Measurements from ENCODE around the gene TAGLN3. TPM values are rescaled to one million over a fixed set of nuclear protein-coding genes. Genes with fewer than 3 reads are reported as not detected.

Gene TAGLN3
- total RNA-seq, 1 experiment from 2014 or later, result 0.37 TPM

GRCh38 chr3:112042842-112043280, 44.1 kb downstream of the TAGLN3 start:
- DNase-seq (ENCODE audit: low spot score), result no peak
- Histone ChIP-seq H3K36me3 (ENCODE audit: insufficient read depth, low read length, poor library complexity, severe bottlenecking) (no peaks in the 10 kb centered on the region), H3K9me3 (ENCODE audit: low read depth, low read length, poor library complexity, severe bottlenecking) (no peaks in the 10 kb centered on the region), H3K4me1 (ENCODE audit: insufficient read depth, low read length, poor library complexity, severe bottlenecking) (no peaks in the 10 kb centered on the region), H3K4me3 (ENCODE audit: low read depth, low read length, poor library complexity, severe bottlenecking) (no peak overlapping the region), H3K27ac (ENCODE audit: low read depth, low read length, poor library complexity, severe bottlenecking) (no peak overlapping the region), H3K27me3 (replicated peaks; ENCODE audit: insufficient read depth, low read depth, low read length, poor library complexity) (no peaks in the 10 kb centered on the region)
- CTCF ChIA-PET, result interaction anchor here (0.5 to 1.6 kb wide), 5 partner anchors 29 to 326 kb away, joined by 4 to 21 read pairs (median 7); no protein-coding TSS in a partner anchor
- POLR2A ChIA-PET (ENCODE audit: low non-redundant PET), result no interaction called here
- TF ChIP-seq EZH2 (IDR thresholded peaks at IDR 0.05; ENCODE audit: borderline replicate concordance, low read depth, low read length, poor library complexity, severe bottlenecking), result no peak
- TF ChIP-seq, protein P1, sequence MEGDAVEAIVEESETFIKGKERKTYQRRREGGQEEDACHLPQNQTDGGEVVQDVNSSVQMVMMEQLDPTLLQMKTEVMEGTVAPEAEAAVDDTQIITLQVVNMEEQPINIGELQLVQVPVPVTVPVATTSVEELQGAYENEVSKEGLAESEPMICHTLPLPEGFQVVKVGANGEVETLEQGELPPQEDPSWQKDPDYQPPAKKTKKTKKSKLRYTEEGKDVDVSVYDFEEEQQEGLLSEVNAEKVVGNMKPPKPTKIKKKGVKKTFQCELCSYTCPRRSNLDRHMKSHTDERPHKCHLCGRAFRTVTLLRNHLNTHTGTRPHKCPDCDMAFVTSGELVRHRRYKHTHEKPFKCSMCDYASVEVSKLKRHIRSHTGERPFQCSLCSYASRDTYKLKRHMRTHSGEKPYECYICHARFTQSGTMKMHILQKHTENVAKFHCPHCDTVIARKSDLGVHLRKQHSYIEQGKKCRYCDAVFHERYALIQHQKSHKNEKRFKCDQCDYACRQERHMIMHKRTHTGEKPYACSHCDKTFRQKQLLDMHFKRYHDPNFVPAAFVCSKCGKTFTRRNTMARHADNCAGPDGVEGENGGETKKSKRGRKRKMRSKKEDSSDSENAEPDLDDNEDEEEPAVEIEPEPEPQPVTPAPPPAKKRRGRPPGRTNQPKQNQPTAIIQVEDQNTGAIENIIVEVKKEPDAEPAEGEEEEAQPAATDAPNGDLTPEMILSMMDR (conservative IDR thresholded peaks at IDR 0.05; ENCODE audit: low read depth, low read length), result no peak
- intact Hi-C loops (cut with micrococcal nuclease; ENCODE audit: unreplicated experiment), result loop anchor here (2.0 kb wide), 2 partner anchors 54 to 326 kb away; no protein-coding TSS in a partner anchor
- no TSS peak for BruUV-seq (replicated peaks)

DNA sequence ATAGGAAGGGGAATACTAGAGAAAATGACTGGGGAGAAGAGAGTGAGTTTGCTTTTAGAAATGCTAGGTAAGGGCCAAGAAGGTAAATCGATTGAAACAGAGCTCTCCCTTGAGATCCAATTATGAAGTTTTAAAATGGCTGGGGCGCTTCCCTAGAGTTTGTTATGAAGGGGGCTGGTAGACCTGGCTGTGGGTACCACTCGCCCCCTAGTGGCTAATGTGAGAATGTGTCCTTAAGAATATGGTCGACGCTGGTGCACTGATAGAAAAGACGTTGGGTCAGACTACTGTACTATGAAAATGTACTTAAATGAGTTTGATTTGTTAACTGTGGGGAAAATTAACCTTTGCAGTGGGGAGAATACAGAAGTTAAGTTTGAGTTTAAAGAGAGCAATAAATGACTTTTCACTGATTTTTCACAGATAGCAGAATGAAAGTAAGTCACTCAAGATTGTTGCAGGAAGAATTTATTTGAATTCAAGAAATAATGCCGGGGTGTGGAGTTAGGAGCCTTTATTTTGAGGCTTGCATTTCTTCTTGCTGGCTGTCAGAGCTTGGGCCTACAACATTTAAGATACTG, 45.0 kb downstream of the TAGLN3 start:
- intact Hi-C loops (cut with micrococcal nuclease; ENCODE audit: unreplicated experiment), result loop anchor here (2.0 kb wide), 2 partner anchors 55 to 327 kb away; no protein-coding TSS in a partner anchor
- BruUV-seq (replicated peaks), result no TSS peak
- Histone ChIP-seq H3K27me3 (replicated peaks; ENCODE audit: insufficient read depth, low read depth, low read length, poor library complexity) (no peaks in the 10 kb centered on the region), H3K36me3 (ENCODE audit: insufficient read depth, low read length, poor library complexity, severe bottlenecking) (no peaks in the 10 kb centered on the region), H3K9me3 (ENCODE audit: low read depth, low read length, poor library complexity, severe bottlenecking) (no peaks in the 10 kb centered on the region), H3K27ac (ENCODE audit: low read depth, low read length, poor library complexity, severe bottlenecking) (no peak overlapping the region), H3K4me3 (ENCODE audit: low read depth, low read length, poor library complexity, severe bottlenecking) (no peak overlapping the region), H3K4me1 (ENCODE audit: insufficient read depth, low read length, poor library complexity, severe bottlenecking) (no peaks in the 10 kb centered on the region)
- TF ChIP-seq, protein P1 (conservative IDR thresholded peaks at IDR 0.05; ENCODE audit: low read depth, low read length), result peak; percentile 95
- TF ChIP-seq EZH2 (IDR thresholded peaks at IDR 0.05; ENCODE audit: borderline replicate concordance, low read depth, low read length, poor library complexity, severe bottlenecking), result no peak
- ChIA-PET CTCF (interaction anchor here (0.5 to 1.6 kb wide), 6 partner anchors 30 to 326 kb away, joined by 3 to 21 read pairs (median 6); no protein-coding TSS in a partner anchor), POLR2A (ENCODE audit: low non-redundant PET) (no interaction called here)
- peak; percentile 84 for DNase-seq (ENCODE audit: low spot score)

- H3K9me3 ChIP-seq (ENCODE audit: low read depth, low read length, poor library complexity, severe bottlenecking), result no peaks in the 10 kb centered on the region
- no peak for TF ChIP-seq EZH2 (IDR thresholded peaks at IDR 0.05; ENCODE audit: borderline replicate concordance, low read depth, low read length, poor library complexity, severe bottlenecking)
- TF ChIP-seq, protein P1 (conservative IDR thresholded peaks at IDR 0.05; ENCODE audit: low read depth, low read length), result no peak
- no peak overlapping the region for H3K4me3 ChIP-seq (ENCODE audit: low read depth, low read length, poor library complexity, severe bottlenecking)
- intact Hi-C loops (cut with micrococcal nuclease; ENCODE audit: unreplicated experiment), result no loop called here
- no peaks in the 10 kb centered on the region for H3K36me3 ChIP-seq (ENCODE audit: insufficient read depth, low read length, poor library complexity, severe bottlenecking)
- H3K27me3 ChIP-seq (replicated peaks; ENCODE audit: insufficient read depth, low read depth, low read length, poor library complexity), result no peaks in the 10 kb centered on the region
- DNase-seq (ENCODE audit: low spot score), result no peak
- H3K27ac ChIP-seq (ENCODE audit: low read depth, low read length, poor library complexity, severe bottlenecking), result no peak overlapping the region
- POLR2A ChIA-PET (ENCODE audit: low non-redundant PET), result no interaction called here
- no peaks in the 10 kb centered on the region for H3K4me1 ChIP-seq (ENCODE audit: insufficient read depth, low read length, poor library complexity, severe bottlenecking)
- CTCF ChIA-PET, result no interaction called here
- BruUV-seq (replicated peaks), result no TSS peak
Observed at GRCh38 chr3:112046599-112046998, 47.9 kb downstream of the TAGLN3 start.
